ENCODE measurements around the gene ANKRD42.

DNA sequence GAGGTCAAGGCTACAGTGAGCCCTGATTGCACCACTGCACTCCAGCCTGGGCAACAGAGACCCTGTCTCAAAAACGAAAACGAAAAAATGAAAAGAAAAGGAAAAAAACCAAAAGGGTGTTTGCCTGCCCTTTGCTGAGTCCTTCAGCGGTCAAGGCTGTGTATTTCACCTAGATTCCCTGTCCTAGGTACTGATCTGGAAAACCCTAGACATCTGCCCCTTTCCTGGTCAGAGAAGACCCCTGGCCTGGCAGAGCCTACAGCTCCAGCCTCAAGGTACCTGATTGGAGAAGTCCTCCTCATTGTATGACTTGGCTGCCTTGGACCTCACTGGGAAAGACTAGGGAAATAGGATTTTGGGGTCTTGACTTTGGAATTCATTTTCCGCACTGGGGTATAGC, 100.7 kb downstream of the ANKRD42 start:
- TF ChIP-seq POLR2A (IDR thresholded peaks at IDR 0.05) (no peak), CTCF (IDR thresholded peaks at IDR 0.05) (no peak)
